Mucosa of stomach (tissue), 1 donor: Measurements from ENCODE around the gene IL37.

ENCODE experiments used
- H3K27me3 ChIP-seq: one replicate; pipeline ENCODE4 v1.7.0; 2013; ENCODE audit warnings: mild to moderate bottlenecking, low read length; ENCODE audit not compliant: control insufficient read depth, insufficient read depth
- H3K36me3 ChIP-seq: one replicate; pipeline ENCODE4 v1.7.0; 2013; ENCODE audit warnings: low read length; ENCODE audit not compliant: control insufficient read depth, insufficient read depth
- H3K4me1 ChIP-seq: one replicate; pipeline ENCODE4 v1.7.0; 2013; ENCODE audit warnings: mild to moderate bottlenecking, low read length; ENCODE audit not compliant: control insufficient read depth, insufficient read depth
- H3K4me3 ChIP-seq: one replicate; pipeline ENCODE4 v1.7.0; 2013; ENCODE audit warnings: low read length
- H3K9ac ChIP-seq: one replicate; pipeline ENCODE4 v1.7.0; 2013; ENCODE audit warnings: mild to moderate bottlenecking, low read length, moderate library complexity
- H3K9me3 ChIP-seq: one replicate; pipeline ENCODE4 v1.7.0; 2013; ENCODE audit warnings: mild to moderate bottlenecking, low read length, moderate library complexity; ENCODE audit not compliant: control insufficient read depth
- donor health status: Pancreatic carcinoma.

Gene IL37

DNA sequence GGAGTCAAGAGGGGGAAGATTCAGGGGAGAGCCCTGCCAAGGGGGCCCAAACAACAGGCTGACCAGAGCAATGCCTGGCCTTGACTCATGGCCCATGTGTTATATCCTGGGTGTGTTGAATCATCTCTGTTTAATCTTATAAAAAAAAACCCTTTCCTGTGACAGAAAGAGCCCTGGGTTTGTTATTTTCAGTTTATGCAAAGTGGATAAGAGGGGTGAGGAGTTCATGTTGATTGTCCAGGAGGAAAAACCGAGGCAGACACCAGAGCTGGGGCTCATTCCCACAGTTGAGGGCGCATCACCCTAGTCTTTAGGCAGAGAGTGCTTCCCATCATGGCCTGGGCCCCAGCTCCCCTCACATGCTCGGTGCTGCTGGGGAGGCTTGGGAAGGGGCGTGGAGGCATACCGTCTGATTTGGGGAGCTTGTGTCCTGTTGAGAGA lies 30.9 kb upstream of the IL37 start:
- Histone ChIP-seq H3K36me3 (no peaks in the 10 kb centered on the region), H3K9me3 (no peaks in the 10 kb centered on the region), H3K9ac (no peak overlapping the region), H3K4me1 (no peaks in the 10 kb centered on the region), H3K4me3 (no peak overlapping the region), H3K27me3 (no peaks in the 10 kb centered on the region)

- Histone ChIP-seq H3K36me3 (no peaks in the 10 kb centered on the region), H3K4me1 (no peaks in the 10 kb centered on the region), H3K27me3 (no peaks in the 10 kb centered on the region), H3K4me3 (no peak overlapping the region), H3K9me3 (no peaks in the 10 kb centered on the region), H3K9ac (no peak overlapping the region)
Measured at GRCh38 chr2:112880696-112881095, 30.3 kb upstream of the IL37 start.

DNA sequence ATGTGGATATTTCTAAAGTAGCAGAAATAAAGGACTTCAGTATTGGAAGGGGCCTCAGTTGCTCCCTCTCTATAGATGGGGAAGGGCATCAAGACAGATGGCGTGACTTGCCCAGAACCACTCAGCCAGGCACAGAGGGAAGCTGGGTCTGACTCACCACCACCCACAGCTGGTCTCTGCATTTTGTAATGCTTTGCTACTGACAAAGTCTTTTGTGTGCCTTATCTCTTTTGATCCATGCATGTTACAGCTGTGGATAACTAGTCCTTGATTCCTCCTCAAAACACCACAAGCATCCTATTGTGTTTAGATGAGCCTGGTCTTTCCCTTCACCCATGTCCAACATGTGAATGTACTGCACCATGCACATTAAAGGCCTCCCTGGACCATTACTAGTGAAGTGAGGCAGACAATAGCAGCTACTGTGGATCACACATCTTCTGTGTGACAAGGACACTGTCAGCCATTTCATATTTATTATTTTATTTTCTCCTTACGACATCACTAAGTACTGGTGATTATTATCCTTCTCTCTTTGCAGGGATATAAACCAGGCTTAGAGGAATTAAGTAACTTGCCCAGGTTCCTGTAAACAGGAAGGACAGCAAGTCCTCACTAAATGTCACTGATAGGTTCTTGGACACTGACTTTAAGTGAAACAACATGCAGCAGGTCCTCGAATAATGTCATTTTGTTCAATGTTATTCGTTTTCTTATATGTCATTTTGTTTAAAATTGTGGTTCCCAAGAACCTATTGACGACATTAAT lies 29.6 kb upstream of the IL37 start:
- Histone ChIP-seq H3K9ac (no peak overlapping the region), H3K4me1 (no peaks in the 10 kb centered on the region), H3K9me3 (no peaks in the 10 kb centered on the region), H3K36me3 (no peaks in the 10 kb centered on the region), H3K4me3 (no peak overlapping the region), H3K27me3 (no peaks in the 10 kb centered on the region)

- no peaks in the 10 kb centered on the region for H3K4me1 ChIP-seq
- H3K36me3 ChIP-seq, result no peaks in the 10 kb centered on the region
- no peak overlapping the region for H3K9ac ChIP-seq
- H3K27me3 ChIP-seq, result no peaks in the 10 kb centered on the region
- H3K4me3 ChIP-seq, result no peak overlapping the region
- no peaks in the 10 kb centered on the region for H3K9me3 ChIP-seq
Measured at GRCh38 chr2:112883669-112884068, 27.3 kb upstream of the IL37 start.

GRCh38 chr2:112884869-112885505 lies 26.0 kb upstream of the IL37 start:
- Histone ChIP-seq H3K36me3 (no peaks in the 10 kb centered on the region), H3K27me3 (no peaks in the 10 kb centered on the region), H3K4me3 (no peak overlapping the region), H3K4me1 (no peaks in the 10 kb centered on the region), H3K9me3 (no peaks in the 10 kb centered on the region), H3K9ac (no peak overlapping the region)

DNA sequence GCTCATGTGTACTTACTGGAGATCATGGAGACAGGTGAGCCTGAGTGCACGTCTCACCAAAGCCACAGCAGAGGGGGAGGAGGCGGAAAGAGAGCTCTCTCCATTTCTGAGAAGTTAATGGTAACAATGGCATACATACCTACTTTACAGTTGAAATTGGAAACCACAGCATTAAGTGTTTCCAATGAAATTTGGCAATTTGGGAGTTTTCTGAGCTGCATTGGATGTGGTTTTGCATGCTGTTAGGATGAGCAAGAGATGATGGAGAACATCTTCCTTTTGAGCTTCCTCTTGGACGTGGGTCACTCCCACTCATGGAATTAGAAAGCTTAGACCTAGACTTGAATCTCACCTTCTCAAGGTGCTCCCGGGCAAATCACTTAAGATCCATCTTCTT lies 25.5 kb upstream of the IL37 start:
- Histone ChIP-seq H3K27me3 (no peaks in the 10 kb centered on the region), H3K9me3 (no peaks in the 10 kb centered on the region), H3K4me1 (no peaks in the 10 kb centered on the region), H3K36me3 (no peaks in the 10 kb centered on the region), H3K9ac (no peak overlapping the region), H3K4me3 (no peak overlapping the region)

- Histone ChIP-seq H3K4me3 (no peak overlapping the region), H3K27me3 (no peaks in the 10 kb centered on the region), H3K36me3 (no peaks in the 10 kb centered on the region), H3K9me3 (no peaks in the 10 kb centered on the region), H3K9ac (no peak overlapping the region), H3K4me1 (no peaks in the 10 kb centered on the region)
Measured at GRCh38 chr2:112886291-112886690, 24.7 kb upstream of the IL37 start.

GRCh38 chr2:112887964-112888749 lies 22.8 kb upstream of the IL37 start:
- Histone ChIP-seq H3K9me3 (no peaks in the 10 kb centered on the region), H3K4me1 (no peaks in the 10 kb centered on the region), H3K9ac (no peak overlapping the region), H3K4me3 (no peak overlapping the region), H3K27me3 (no peaks in the 10 kb centered on the region), H3K36me3 (no peaks in the 10 kb centered on the region)

GRCh38 chr2:112889976-112890375 lies 21.0 kb upstream of the IL37 start:
- Histone ChIP-seq H3K9ac (no peak overlapping the region), H3K27me3 (no peaks in the 10 kb centered on the region), H3K4me3 (no peak overlapping the region), H3K9me3 (no peaks in the 10 kb centered on the region), H3K4me1 (no peaks in the 10 kb centered on the region), H3K36me3 (no peaks in the 10 kb centered on the region)

GRCh38 chr2:112891385-112891831 lies 19.6 kb upstream of the IL37 start:
- no peaks in the 10 kb centered on the region for H3K36me3 ChIP-seq
- no peaks in the 10 kb centered on the region for H3K9me3 ChIP-seq
- H3K4me1 ChIP-seq, result no peaks in the 10 kb centered on the region
- H3K9ac ChIP-seq, result no peak overlapping the region
- H3K4me3 ChIP-seq, result no peak overlapping the region
- no peaks in the 10 kb centered on the region for H3K27me3 ChIP-seq

- Histone ChIP-seq H3K27me3 (no peaks in the 10 kb centered on the region), H3K4me1 (no peaks in the 10 kb centered on the region), H3K4me3 (no peak overlapping the region), H3K9me3 (no peaks in the 10 kb centered on the region), H3K36me3 (no peaks in the 10 kb centered on the region), H3K9ac (no peak overlapping the region)
Measured at GRCh38 chr2:112893752-112894151, 17.2 kb upstream of the IL37 start.
